HepG2 (cell line): ENCODE results near the gene CCDC93. TPM values are rescaled to one million over a fixed set of nuclear protein-coding genes. Genes with fewer than 3 reads are reported as not detected.

ENCODE experiments used
- ATAC-seq: fragments of 200-7000 bp; cut with Tn5 transposase; 3 replicates; pipeline ENCODE4 v1.9.1; 2020; ENCODE audit warnings: mild to moderate bottlenecking, moderate library complexity
- BruUV-seq: library from RNA; stranded (reverse); fragments of 400-500 nt; replicated peaks from 2 replicates; lab custom pipeline; 2021; lab: Mats Ljungman, UMichigan
- CTCF ChIA-PET: fragments of 300-600 bp; formaldehyde crosslinking; extraction: SDS; loops from one replicate; lab custom pipeline; 2021; ENCODE audit warnings: low total read pairs, inconsistent platforms, low intra/inter-chr PET ratio; lab: Yijun Ruan, JAX
- POLR2A ChIA-PET: fragments of 350-600 bp; sonication (Branson Sonifier 250); formaldehyde crosslinking; loops from one replicate; lab custom pipeline; 2020; ENCODE audit warnings: antibody characterized with exemption, inconsistent platforms; lab: Yijun Ruan, JAX
- DNase-seq: peaks from one replicate; pipeline ENCODE4 v3.0.0-alpha.2; 2015; ENCODE audit warnings: low spot score
- FAIRE-seq: peaks from 3 replicates; lab custom pipeline; 2011; peaks lifted over from hg19 to GRCh38; lab: Jason Lieb, UNC
- H2AFZ ChIP-seq: one replicate; pipeline ENCODE4 v1.6.1; 2011; ENCODE audit warnings: low read length, inconsistent platforms
- H3K27ac ChIP-seq: fragments of 300-600 bp; 3 replicates; pipeline ENCODE4 v1.8.0; 2011; ENCODE audit warnings: mixed run types, mild to moderate bottlenecking, mixed read lengths, low read length, inconsistent platforms; ENCODE audit not compliant: insufficient read depth; ENCODE audit errors: extremely low read length
- H3K27me3 ChIP-seq, 2 experiments: fragments of 200-600 bp in 1 of 2; 2 replicates in 1 of 2; 3 replicates in 1 of 2; pipeline versions ENCODE4 v1.6.0 to v1.8.0; 2011; ENCODE audit warnings: low read length in 2 of 2, mild to moderate bottlenecking in 2 of 2, moderate library complexity in 2 of 2, inconsistent platforms in 1 of 2; ENCODE audit not compliant: insufficient read depth in 2 of 2, control insufficient read depth in 1 of 2
- H3K36me3 ChIP-seq, 2 experiments: fragments of 200-600 bp in 1 of 2; replicated peaks in 1 of 2; 2 replicates in 1 of 2; 3 replicates in 1 of 2; pipeline versions ENCODE4 v1.5.1 to v1.8.0; 2011; ENCODE audit warnings: low read length in 2 of 2, inconsistent platforms in 1 of 2; ENCODE audit not compliant: insufficient read depth in 2 of 2, control insufficient read depth in 1 of 2
- H3K4me1 ChIP-seq: 2 replicates; pipeline ENCODE4 v1.5.1; 2012; ENCODE audit warnings: low read length, inconsistent platforms; ENCODE audit not compliant: insufficient read depth
- H3K4me2 ChIP-seq: 2 replicates; pipeline ENCODE4 v1.6.0; 2011; ENCODE audit warnings: low read depth, low read length, inconsistent platforms
- H3K4me3 ChIP-seq, 3 experiments: fragments of 200-600 bp in 1 of 3; sonication (generic), shearing (Covaris generic) in 1 of 3; replicated peaks in 1 of 3; 2 replicates each; pipeline ENCODE4 v1.5.1; 2011 to 2016; ENCODE audit warnings: low read length in 3 of 3, inconsistent platforms in 2 of 3, low read depth in 2 of 3, mild to moderate bottlenecking in 2 of 3, control low read depth in 1 of 3, mixed read lengths in 1 of 3; ENCODE audit not compliant: insufficient read depth in 1 of 3
- H3K79me2 ChIP-seq: one replicate; pipeline ENCODE4 v1.6.1; 2011; ENCODE audit warnings: low read length, inconsistent platforms; ENCODE audit not compliant: insufficient read depth
- H3K9ac ChIP-seq: 2 replicates; pipeline ENCODE4 v1.6.0; 2011; ENCODE audit warnings: mild to moderate bottlenecking, low read depth, low read length, inconsistent platforms; ENCODE audit not compliant: insufficient read depth
- H3K9me3 ChIP-seq: 2 replicates; pipeline ENCODE4 v1.5.1; 2012; ENCODE audit warnings: mild to moderate bottlenecking, low read length
- H4K20me1 ChIP-seq: 2 replicates; pipeline ENCODE4 v1.6.0; 2011; ENCODE audit warnings: inconsistent platforms, mild to moderate bottlenecking, low read length, moderate library complexity; ENCODE audit not compliant: insufficient read depth
- AHR ChIP-seq: IDR thresholded peaks from 2 replicates; pipeline ENCODE4 v1.6.1; 2018; ENCODE audit warnings: missing genetic modification reagents, missing compliant biosample characterization
- PCBP2 ChIP-seq: fragments of 200-400 bp; formaldehyde crosslinking; optimal IDR thresholded peaks from 2 replicates; pipeline ENCODE3; 2018; ENCODE audit warnings: low read length, low read depth; ENCODE audit not compliant: poor library complexity, severe bottlenecking
- SKI ChIP-seq: fragments of 450-650 bp; IDR thresholded peaks from one replicate; pipeline ENCODE4 v1.6.1; 2018; ENCODE audit warnings: mild to moderate bottlenecking; ENCODE audit not compliant: partially characterized antibody
- ZMYM3 ChIP-seq: sonication (generic); formaldehyde crosslinking; IDR thresholded peaks from 2 replicates; pipeline ENCODE4 v1.5.1; 2020; ENCODE audit warnings: mild to moderate bottlenecking, missing genetic modification reagents
- ZNF768 ChIP-seq: sonication (generic); formaldehyde crosslinking; IDR thresholded peaks from 2 replicates; pipeline ENCODE4 v1.4.0; 2020; ENCODE audit warnings: missing genetic modification reagents
- WGBS: methylation state at CpG from one replicate; pipeline ENCODE4 v1.1.6; 2017; ENCODE audit warnings: low lambda C conversion rate; 5-methylcytosine and 5-hydroxymethylcytosine counted together
- in situ Hi-C: cut with HindIII; loops from 2 replicates; pipeline ENCODE4 v1.10.0; 2017; ENCODE audit warnings: low pct_unique_long_range_greater_than_20kb; ENCODE audit not compliant: extremely low pct_ligation_motif_present
- intact Hi-C: fragments of 100-400 bp; cut with micrococcal nuclease; formaldehyde crosslinking; loops from one replicate; pipeline ENCODE4 v1.10.0; 2022; ENCODE audit not compliant: unreplicated experiment
- polyA plus RNA-seq, 8 experiments: library from polyadenylated mRNA; depleted of rRNA in 3 of 8; stranded (reverse) in 7 of 8; unstranded in 1 of 8; fragments of >200 nt; fragmentation: Illumina TruSeq in 4 of 8; extraction: Trizol in 4 of 8; gene quantifications; 2 replicates each; pipeline versions ENCODE4 v1.2.1 to v1.2.3, GENCODE V29; 2011 to 2016; ENCODE audit warnings: low read depth in 4 of 8, missing spikeins in 1 of 8, mixed read lengths in 1 of 8; ENCODE audit not compliant: insufficient read depth in 1 of 8
- total RNA-seq, 5 experiments: library from RNA; depleted of rRNA; stranded (reverse); fragments of >200 nt; fragmentation: Illumina TruSeq; extraction: Trizol; gene quantifications; 2 replicates each; pipeline ENCODE4 v1.2.3, GENCODE V29; 2016; ENCODE audit warnings: low read depth in 1 of 5

CCDC93 gene
- total and polyA plus RNA-seq, 2 of the 13 experiments (the other 11 are each of a cell fraction or from before 2014, with no cell fraction given), result 37.2 to 53.2 TPM

- FAIRE-seq, result no peak
- Histone ChIP-seq H3K27ac (no peak overlapping the region), H3K9ac (no peak overlapping the region), H3K27me3 (peaks cover 0 to 8% of the 10 kb centered on the region in 2 experiments; a peak in 2 of 5 replicates), H3K9me3 (no peaks in the 10 kb centered on the region), H4K20me1 (no peaks in the 10 kb centered on the region), H2AFZ (no peak overlapping the region), H3K36me3 (no peaks in the 10 kb centered on the region), H3K4me1 (peaks cover 18% of the 10 kb centered on the region; the same call in 1 of the 2 replicates), H3K4me2 (no peak overlapping the region), H3K4me3 (no peak overlapping the region), H3K79me2 (no peaks in the 10 kb centered on the region)
- no TSS peak for BruUV-seq
- POLR2A ChIA-PET, result no interaction called here
- DNase-seq, result no peak
- ATAC-seq, result no peak
- CTCF ChIA-PET, result no interaction called here
- intact Hi-C loops, result loop anchor here (5.0 kb wide), 3 partner anchors 138 to 813 kb away; no protein-coding TSS in a partner anchor
- in situ Hi-C loops, result loop anchor here (10.0 kb wide), 1 partner anchor 806 kb away; no protein-coding TSS in a partner anchor
- TF ChIP-seq ZNF768 (CRISPR knock-in tag) (peak; percentile 51; the same call in 1 of the 2 replicates), ZMYM3 (CRISPR knock-in tag) (peak; percentile 31; the same call in 1 of the 2 replicates), PCBP2 (no peak)
- 40% methylated on average over 3 of the region's 3 CpGs for WGBS
Observed at GRCh38 chr2:118049140-118049815, 35.4 kb upstream of the CCDC93 start.

DNA sequence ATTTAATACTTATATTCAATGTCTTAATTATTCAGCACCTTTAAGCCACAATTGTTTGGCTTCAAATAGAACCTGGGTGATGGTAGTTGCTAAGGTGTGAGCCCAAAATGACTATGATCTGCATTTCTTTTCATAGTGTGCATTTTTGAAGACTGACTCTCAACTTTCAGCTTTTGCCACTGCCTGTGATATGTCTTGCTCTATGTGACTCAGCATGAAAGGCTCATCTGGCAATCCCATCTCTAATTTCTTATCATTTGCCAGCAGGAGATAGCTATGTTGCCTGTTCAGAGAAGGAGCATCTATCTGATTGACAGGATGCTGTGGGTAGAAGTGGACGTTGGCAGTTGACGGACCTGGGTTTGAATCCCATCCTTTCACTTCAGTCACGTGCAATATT lies 34.5 kb upstream of the CCDC93 start:
- Histone ChIP-seq H3K9me3 (no peaks in the 10 kb centered on the region), H4K20me1 (no peaks in the 10 kb centered on the region), H3K4me2 (no peak overlapping the region), H3K4me1 (peaks cover 18% of the 10 kb centered on the region; the same call in 1 of the 2 replicates), H3K79me2 (no peaks in the 10 kb centered on the region), H3K9ac (no peak overlapping the region), H3K27me3 (peaks cover 0 to 3% of the 10 kb centered on the region in 2 experiments; a peak in 1 of 5 replicates), H3K36me3 (no peaks in the 10 kb centered on the region), H3K4me3 (no peak overlapping the region), H2AFZ (no peak overlapping the region), H3K27ac (no peak overlapping the region)
- 57% methylated on average over 3 of the region's 3 CpGs for WGBS
- DNase-seq, result no peak
- TF ChIP-seq AHR (CRISPR knock-in tag) (no peak), SKI (no peak)
- in situ Hi-C loops (loop anchor here (10.0 kb wide), 1 partner anchor 806 kb away; no protein-coding TSS in a partner anchor), intact Hi-C loops (loop anchor here (5.0 kb wide), 3 partner anchors 139 to 814 kb away; no protein-coding TSS in a partner anchor)
- FAIRE-seq, result no peak
- BruUV-seq, result no TSS peak
- POLR2A ChIA-PET, result interaction anchor here (2.2 kb wide), 1 partner anchor 41 kb away, joined by 10 read pairs; the partner anchor contains the start of gene INSIG2
- CTCF ChIA-PET, result no interaction called here
- no peak for ATAC-seq
